ELR (cell line): Measurements from ENCODE around the gene PDE9A.

Experiments used
- DNase-seq: peaks from one replicate; pipeline ENCODE4 v3.0.0-alpha.2; 2015; ENCODE audit warnings: low read depth

The PDE9A gene

GRCh38 chr21:42739061-42739931 is 85.9 kb downstream of the PDE9A start:
- no peak for DNase-seq

DNA sequence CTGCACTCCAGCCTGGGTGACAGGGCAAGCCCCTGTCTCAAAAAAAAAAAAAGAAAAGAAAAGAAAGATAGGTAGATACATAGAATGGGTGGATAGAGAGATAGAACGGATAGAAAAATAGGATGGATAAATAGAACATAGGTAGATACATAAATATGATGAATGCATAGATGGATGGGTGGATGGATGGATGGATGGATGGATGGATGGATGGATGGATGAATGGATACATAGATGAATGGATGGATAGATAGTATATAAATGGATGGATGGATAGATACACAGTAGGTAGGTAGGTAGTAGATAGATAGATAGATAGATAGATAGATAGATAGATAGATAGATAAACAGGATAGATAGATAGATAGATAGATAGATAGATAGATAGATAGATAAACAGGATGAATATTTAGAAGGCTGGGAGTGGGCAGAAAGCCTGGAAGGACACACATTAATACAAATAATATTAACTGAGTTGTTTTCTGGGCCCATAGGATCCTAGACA is 87.0 kb downstream of the PDE9A start:
- no peak for DNase-seq

- no peak for DNase-seq
These were observed 87.6 kb downstream of the PDE9A start for GRCh38 chr21:42741066-42741465.

DNA sequence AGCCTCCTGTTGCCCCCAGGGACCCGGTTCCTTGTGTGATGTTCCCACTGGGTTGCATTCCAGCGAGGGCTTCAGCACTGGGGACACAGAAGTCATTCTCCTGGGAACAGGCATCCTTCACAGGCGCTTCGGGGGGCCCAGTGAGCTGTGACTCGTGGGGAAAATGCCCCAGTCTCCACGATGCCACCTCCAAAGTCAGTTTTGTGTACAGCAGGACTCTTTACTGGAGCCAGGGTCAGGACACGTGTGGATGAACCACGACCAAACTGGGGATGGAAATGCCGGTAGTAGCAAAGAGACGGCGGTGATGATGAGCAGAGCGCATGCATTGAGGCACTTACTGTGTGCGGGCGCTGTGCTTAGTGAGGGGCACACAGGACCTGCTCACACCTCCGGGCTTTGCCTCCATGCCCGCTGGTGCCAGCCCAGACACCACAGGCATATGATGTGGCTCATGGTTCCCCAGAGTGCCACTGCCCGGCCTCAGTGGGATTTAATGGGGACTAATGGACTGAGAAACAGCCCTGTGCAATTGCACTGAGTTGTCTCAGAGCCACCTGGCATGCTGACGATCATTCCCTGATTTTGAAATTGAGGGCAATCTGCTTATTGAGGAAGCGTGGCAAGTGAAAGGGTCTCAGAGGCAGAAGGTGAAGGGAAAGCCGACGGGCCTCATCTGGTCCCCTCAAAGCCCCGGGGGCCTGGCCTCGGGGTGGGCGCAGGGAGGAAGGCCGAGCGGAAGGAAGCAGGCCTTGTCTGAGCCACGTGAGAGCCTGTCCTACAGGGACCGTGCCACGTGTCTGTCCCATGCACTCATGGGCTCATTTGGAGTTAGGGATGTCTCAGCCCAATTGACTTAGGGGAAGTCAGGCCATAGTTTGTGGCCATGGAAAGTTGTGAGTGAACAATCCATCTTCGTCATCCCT is 91.4 kb downstream of the PDE9A start:
- no peak for DNase-seq

- no peak for DNase-seq
These were observed 92.3 kb downstream of the PDE9A start for GRCh38 chr21:42745511-42746239.

GRCh38 chr21:42746240-42746592 is 92.8 kb downstream of the PDE9A start:
- DNase-seq = no peak

DNA sequence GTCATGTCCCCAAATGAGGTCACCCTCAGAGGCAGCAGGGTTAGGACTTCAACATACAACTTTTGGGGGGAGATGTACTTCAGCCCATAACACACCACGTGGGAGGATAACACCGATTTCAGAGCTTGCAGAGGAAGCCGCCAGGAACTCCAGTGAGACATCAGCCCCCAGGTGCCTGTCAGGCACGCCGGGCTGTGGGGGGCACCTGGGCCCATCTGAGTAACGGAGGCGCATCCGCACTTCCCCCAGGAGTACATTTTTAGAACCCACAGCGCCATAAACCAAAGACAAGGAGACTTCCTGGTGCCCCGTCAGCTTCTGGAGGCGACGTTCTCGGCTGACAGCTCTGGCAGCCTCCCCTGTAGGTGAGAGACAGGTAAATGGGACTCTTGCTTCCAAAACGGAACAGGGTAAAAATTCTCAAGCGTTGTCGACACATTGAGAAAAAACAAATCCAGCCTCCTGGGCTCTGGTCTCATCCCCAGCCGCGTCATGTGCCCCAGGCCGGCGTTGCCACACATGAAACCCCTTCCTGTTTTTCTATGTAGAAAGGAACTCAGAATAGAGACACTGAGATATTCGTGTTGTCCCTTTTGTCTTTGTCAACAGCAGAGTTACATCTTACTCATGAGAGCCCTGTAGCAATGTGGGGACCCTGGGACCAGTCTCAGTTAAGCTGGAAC is 93.3 kb downstream of the PDE9A start:
- DNase-seq = no peak

DNA sequence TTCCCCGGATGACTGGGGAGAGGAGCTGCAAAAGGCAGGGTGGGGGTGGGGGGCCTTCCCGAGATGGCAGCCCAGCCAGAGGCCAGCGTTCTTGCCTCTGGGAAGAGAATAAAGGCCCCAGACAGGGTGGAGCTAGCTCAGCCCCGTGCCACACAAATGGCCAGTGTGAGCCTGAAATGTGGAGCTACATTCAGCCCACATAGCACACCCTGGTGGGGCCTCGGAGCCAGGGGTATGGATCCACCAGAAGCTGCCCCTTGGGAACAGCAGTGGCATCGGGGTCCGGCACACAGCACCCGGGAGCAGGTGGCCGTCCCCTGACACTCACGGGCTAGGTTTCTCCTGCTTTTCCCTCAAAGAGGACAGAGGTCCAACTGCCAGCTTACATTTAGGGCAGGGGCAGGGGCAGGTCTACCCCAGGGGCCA is 93.9 kb downstream of the PDE9A start:
- DNase-seq = no peak

DNA sequence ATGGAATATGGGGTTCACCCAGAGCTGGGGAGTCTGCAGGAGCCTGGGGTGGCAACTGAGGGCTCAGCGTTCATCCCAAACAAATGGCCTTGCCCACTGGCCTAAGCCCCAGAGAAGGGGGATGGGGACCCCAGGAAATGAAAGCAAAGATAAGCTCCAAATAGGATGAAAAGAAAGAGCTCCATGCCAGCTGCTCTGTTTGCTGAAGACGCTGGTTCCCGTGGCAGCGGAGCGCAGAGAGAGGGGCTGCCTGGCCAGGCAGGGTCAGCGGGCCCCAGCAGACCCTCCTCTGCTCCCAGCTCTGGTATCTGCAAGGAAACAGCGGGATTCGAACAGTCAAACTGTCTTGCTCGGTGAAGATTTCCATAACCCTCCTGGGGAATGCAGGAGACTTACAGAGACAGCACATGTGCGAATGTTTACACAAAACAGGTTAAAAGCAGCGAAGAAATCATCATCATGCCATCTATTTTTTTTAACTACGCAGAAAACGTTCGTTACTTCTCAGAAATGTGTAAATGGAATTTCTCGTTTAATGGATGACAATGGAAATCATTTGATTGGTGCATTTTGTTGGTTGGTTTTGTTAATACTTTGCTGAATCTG is 94.4 kb downstream of the PDE9A start:
- DNase-seq = no peak

DNA sequence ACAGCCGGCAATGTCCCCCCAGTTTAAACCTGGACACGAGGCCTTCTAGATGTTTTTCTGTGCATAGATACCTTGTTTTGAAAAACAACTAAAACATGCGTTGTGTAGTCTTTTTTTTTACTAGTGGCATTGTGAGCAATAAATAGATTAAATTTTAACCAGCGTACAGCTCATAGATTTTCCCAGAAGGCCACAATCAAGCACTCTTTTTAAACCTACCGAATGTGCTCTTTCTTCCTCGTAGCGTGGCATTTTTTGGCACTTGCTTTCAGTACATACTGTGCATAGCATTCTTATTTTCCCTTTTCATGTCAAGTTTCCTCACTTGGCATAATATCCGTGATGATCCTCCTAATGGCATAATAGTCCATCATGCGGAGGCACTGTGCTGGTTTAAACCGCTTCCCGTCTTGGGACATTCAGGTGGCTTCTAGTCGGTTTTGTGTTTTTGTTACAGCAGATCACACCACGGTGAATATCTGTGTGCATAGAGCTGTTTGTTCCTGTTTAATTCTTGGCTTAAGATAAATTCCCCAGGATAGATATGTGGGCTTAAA is 95.3 kb downstream of the PDE9A start:
- no peak for DNase-seq

- no peak for DNase-seq
These were observed 97.5 kb downstream of the PDE9A start for GRCh38 chr21:42750737-42751530.

DNA sequence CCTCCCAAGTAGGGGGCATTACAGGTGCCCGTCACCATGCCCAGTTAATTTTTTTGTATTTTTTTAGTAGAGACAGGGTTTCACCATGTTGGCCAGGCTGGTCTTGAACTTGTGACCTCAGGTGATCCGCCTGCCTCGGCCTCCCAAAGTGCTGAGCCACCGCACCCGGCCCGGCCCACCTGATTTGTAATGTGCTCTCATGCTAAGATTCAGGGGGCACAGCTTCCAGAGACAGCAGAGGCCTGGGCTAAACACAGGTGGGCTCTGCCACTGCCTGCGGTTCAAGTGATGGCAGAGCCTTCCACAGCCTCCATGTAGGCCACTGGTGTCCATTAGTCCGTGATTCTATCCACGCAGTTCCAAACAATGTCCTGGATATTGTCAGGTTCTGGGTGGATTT is 98.4 kb downstream of the PDE9A start:
- DNase-seq = no peak

- no peak for DNase-seq
These were observed 100.4 kb downstream of the PDE9A start for GRCh38 chr21:42753804-42754203.

DNA sequence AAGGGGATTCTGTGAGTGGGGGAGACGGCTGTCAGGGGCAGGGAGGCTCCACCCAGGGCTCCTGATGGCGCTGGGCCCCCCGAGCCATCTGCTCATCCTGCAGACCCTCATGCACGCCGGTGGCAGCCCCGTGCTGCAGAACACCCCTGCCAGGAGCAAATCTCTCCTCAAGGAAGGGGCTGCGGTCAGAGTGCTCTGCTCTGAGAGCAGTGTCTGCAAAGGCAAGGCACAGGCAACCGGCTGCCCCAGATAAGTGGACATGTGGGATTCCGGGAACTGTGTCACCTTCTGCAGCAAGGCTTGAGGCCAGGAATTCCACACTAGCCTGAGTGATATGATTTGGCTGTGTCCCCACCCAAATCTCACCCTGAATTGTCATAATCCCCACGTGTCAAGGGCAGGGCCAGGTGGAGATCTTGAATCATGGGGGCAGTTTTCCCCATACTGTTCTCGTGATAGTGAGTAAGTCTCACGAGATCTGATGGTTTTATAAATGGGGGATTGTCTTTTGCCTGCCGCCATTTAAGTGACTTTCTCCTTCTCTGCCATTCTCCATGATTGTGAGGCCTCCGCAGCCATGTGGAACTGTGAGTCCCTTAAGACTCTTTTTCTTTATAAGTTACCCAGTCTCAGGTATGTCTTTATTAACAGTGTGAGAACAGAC is 101.0 kb downstream of the PDE9A start:
- no peak for DNase-seq

- no peak for DNase-seq
These were observed 101.7 kb downstream of the PDE9A start for GRCh38 chr21:42755031-42755665.

- DNase-seq = no peak
These were observed 102.6 kb downstream of the PDE9A start for GRCh38 chr21:42755766-42756579.

GRCh38 chr21:42756580-42757250 is 103.3 kb downstream of the PDE9A start:
- no peak for DNase-seq
